Measurements from ENCODE around the gene PDLIM5.

Gene PDLIM5

DNA sequence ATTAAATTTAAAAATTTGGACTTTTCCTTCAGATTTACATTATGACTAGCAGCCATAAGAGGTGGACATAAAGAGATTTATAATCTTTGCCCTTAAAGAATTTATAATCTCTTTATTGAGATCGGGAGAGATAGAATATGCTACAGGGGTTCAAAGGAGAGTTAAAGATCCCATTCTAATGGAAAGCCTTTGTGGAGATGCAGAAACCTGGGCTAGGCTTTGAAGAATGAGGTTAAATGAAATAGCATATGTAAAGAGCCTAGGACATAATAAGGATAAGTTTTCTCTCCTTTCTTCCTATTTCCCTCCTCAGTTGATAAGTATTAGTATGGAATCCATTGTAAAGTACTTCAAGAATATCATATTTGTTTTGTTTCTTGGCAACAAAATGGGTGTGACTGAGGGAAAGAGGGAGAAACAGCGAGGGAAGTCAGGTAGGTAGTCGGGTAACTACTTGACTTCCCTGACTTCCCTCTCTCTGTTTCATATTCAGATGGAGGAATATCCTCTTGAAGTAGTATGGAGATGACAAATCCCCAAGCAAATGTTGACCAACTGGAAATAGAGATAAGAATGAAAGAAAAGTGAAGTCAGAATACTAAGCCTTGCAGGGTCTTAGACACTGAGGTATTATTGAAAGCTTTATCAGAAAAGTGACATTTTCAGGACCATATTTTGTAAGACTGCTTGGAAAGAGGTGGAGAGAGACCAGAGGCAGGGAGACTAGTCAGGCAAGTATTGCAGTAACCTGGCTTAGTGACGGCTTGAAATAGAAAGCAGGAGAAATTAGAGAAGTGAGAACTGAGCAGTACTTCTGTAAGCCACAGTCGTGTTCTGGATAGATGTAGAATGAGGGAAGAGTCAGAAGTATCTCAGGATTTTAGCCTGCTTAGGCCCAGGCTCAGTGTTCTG, 82.9 kb downstream of the PDLIM5 start:
- no peak for TF ChIP-seq CTCF (IDR thresholded peaks at IDR 0.05)
- no peak overlapping the region for H3K9ac ChIP-seq
- H3K36me3 ChIP-seq (ENCODE audit: control insufficient read depth, insufficient read depth, low read length) = no peaks in the 10 kb centered on the region

DNA sequence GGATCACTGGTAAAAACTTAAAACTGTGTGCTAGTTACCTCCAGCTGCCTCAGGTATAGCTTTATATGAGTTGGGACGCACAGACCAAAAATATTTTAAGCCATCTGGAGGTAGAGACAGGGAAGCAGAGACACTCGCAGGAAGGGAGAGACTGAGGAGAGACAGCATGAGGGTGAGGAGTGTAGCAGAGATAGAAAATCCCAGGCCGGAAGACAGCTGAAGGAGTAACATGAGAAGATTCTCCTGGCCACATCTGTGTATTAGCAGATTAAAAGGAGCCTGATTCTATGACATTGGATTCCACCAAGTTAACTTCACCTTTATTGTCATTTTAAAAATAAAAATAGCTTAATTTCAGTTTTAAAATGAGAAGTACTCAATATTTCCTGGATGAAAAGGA, 84.3 kb downstream of the PDLIM5 start:
- no peaks in the 10 kb centered on the region for H3K79me2 ChIP-seq
- H3K4me3 ChIP-seq (ENCODE audit: low read depth, low read length) = no peak overlapping the region
- TF ChIP-seq CTCF (IDR thresholded peaks at IDR 0.05) = no peak
- H3K27me3 ChIP-seq (ENCODE audit: control insufficient read depth, insufficient read depth, low read length) = no peaks in the 10 kb centered on the region
- H2AFZ ChIP-seq = no peak overlapping the region
- no peaks in the 10 kb centered on the region for H3K9me3 ChIP-seq (ENCODE audit: control insufficient read depth, low read length)
- H3K27ac ChIP-seq = no peak overlapping the region
- no peaks in the 10 kb centered on the region for H3K4me1 ChIP-seq
- H3K4me2 ChIP-seq (ENCODE audit: low read length) = no peak overlapping the region
- H3K9ac ChIP-seq = no peak overlapping the region
- H3K36me3 ChIP-seq (ENCODE audit: control insufficient read depth, insufficient read depth, low read length) = no peaks in the 10 kb centered on the region

More for the DNA sequence above, 82.9 kb downstream of the PDLIM5 start:
- Histone ChIP-seq H3K4me1 (no peaks in the 10 kb centered on the region), H3K27me3 (ENCODE audit: control insufficient read depth, insufficient read depth, low read length) (no peaks in the 10 kb centered on the region), H2AFZ (no peak overlapping the region), H3K79me2 (no peaks in the 10 kb centered on the region), H3K27ac (no peak overlapping the region), H3K9me3 (ENCODE audit: control insufficient read depth, low read length) (no peaks in the 10 kb centered on the region), H3K4me3 (ENCODE audit: low read depth, low read length) (no peak overlapping the region), H3K4me2 (ENCODE audit: low read length) (no peak overlapping the region)

DNA sequence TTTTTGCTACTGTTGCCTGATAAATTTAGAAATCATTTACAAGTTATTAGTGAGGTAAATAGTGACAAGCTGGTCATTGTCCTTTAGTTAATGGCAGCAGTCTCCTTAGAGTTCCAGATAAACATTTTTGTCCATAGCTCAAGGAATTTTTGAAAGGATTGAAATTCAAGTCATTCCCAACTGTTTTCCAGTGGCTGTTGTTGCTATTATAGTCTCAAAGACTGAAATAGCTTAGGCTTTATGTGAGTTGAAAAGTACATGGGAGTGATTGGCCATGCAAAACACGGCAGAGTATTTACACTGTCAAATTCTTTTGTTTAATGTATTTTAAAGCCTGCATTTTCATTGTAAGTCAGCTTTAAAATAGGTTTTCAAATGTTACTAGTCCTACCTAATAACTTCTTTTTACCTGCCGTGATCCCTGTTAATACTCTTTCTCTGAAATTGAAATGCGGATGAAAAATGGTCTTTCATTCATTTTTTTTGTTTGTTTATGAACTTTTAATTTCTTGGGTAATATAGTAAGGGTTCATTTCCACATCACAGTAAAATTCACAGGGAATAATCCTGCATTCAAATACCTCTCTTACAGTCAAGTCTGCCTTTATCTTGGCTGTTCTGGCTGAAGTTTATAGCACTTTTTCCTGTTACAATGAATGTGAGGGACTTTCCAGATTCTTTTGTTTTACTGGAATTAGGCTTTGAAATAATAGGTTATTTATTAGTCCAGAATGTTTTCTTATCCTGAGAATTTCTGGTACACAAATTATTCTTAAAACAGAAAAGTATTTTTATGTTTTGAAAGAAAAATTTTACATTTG, 85.1 kb downstream of the PDLIM5 start:
- H2AFZ ChIP-seq = no peak overlapping the region
- no peaks in the 10 kb centered on the region for H3K9me3 ChIP-seq (ENCODE audit: control insufficient read depth, low read length)
- no peak overlapping the region for H3K27ac ChIP-seq
- H3K27me3 ChIP-seq (ENCODE audit: control insufficient read depth, insufficient read depth, low read length) = no peaks in the 10 kb centered on the region
- no peak overlapping the region for H3K9ac ChIP-seq
- no peaks in the 10 kb centered on the region for H3K4me1 ChIP-seq
- TF ChIP-seq CTCF (IDR thresholded peaks at IDR 0.05) = no peak
- no peak overlapping the region for H3K4me3 ChIP-seq (ENCODE audit: low read depth, low read length)
- no peaks in the 10 kb centered on the region for H3K79me2 ChIP-seq
- H3K4me2 ChIP-seq (ENCODE audit: low read length) = no peak overlapping the region
- H3K36me3 ChIP-seq (ENCODE audit: control insufficient read depth, insufficient read depth, low read length) = no peaks in the 10 kb centered on the region

GRCh38 chr4:94537921-94538628, 86.3 kb downstream of the PDLIM5 start:
- Histone ChIP-seq H3K27me3 (ENCODE audit: control insufficient read depth, insufficient read depth, low read length) (no peaks in the 10 kb centered on the region), H3K79me2 (no peaks in the 10 kb centered on the region), H3K4me1 (no peaks in the 10 kb centered on the region), H3K9me3 (ENCODE audit: control insufficient read depth, low read length) (no peaks in the 10 kb centered on the region), H3K36me3 (ENCODE audit: control insufficient read depth, insufficient read depth, low read length) (no peaks in the 10 kb centered on the region), H3K4me2 (ENCODE audit: low read length) (no peak overlapping the region), H3K27ac (no peak overlapping the region), H2AFZ (no peak overlapping the region), H3K4me3 (ENCODE audit: low read depth, low read length) (no peak overlapping the region), H3K9ac (no peak overlapping the region)
- TF ChIP-seq CTCF (IDR thresholded peaks at IDR 0.05) = no peak

Measured in parathyroid adenoma (tissue), 2 donors.